ENCODE measurements around the gene CNRIP1.

DNA sequence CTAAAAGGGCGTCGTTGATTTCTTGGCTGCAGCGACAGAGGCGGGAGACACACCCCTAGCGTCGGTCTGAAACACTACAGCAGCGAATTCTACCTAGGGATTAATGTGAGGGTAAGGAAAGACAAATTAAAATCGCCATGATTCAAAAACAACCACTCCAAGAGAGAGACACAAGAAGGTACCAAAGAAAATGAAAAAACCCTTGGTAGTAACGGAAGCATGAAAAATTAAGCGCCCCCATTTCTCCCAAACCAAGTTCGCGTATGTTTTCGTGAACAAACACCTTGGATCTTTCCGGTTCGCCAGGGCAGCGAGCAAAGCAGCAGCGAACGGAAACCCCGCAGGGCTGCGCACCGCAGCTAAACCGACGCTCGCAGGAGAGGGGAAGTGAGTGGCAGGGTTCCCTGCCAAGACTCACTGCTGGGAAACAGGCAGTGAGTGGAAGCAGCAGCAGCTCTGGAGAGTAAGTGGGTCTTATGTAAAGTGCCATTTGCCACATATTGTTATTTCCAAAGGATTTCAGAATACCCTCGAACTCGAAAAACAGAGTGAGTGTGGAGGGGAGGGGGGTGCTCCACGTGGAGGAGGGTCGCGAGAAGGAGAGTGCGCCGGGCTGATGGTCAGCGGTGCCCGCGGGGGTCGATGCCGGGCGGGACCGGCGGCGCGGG, 68.4 kb downstream of the CNRIP1 start:
- TF ChIP-seq, protein P1, sequence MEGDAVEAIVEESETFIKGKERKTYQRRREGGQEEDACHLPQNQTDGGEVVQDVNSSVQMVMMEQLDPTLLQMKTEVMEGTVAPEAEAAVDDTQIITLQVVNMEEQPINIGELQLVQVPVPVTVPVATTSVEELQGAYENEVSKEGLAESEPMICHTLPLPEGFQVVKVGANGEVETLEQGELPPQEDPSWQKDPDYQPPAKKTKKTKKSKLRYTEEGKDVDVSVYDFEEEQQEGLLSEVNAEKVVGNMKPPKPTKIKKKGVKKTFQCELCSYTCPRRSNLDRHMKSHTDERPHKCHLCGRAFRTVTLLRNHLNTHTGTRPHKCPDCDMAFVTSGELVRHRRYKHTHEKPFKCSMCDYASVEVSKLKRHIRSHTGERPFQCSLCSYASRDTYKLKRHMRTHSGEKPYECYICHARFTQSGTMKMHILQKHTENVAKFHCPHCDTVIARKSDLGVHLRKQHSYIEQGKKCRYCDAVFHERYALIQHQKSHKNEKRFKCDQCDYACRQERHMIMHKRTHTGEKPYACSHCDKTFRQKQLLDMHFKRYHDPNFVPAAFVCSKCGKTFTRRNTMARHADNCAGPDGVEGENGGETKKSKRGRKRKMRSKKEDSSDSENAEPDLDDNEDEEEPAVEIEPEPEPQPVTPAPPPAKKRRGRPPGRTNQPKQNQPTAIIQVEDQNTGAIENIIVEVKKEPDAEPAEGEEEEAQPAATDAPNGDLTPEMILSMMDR (IDR thresholded peaks at IDR 0.05), result peak; percentile 60 to 75 (median 60)
- TF ChIP-seq POLR2A (IDR thresholded peaks at IDR 0.05), result peak; percentile 53

Measured in right lobe of liver (tissue), 4 donors.